ENCODE data around the gene CCDC138. TPM values are rescaled to one million over a fixed set of nuclear protein-coding genes. Genes with fewer than 3 reads are reported as not detected.

Gene CCDC138
- total and polyA plus RNA-seq, 4 donors, result 13.7 to 29.3 (median 17.2) TPM

GRCh38 chr2:108824316-108825070 is 37.9 kb downstream of the CCDC138 start:
- H3K4me3 ChIP-seq (ENCODE audit: low read depth, low read length), result no peak overlapping the region
- H3K4me1 ChIP-seq (ENCODE audit: control insufficient read depth, insufficient read depth, low read length), result no peaks in the 10 kb centered on the region
- 93% methylated on average over 3 of the region's 5 CpGs for WGBS (ENCODE audit: insufficient coverage)
- peaks cover 2% of the 10 kb centered on the region for H3K36me3 ChIP-seq (ENCODE audit: control insufficient read depth, insufficient read depth, low read length)
- H3K27me3 ChIP-seq (ENCODE audit: control insufficient read depth, insufficient read depth, low read length), result no peaks in the 10 kb centered on the region
- H3K27ac ChIP-seq (ENCODE audit: low read depth, low read length), result no peak overlapping the region
- no peak for DNase-seq (ENCODE audit: low read depth in 4 of 6, low spot score in 6 of 6)
- peaks cover under 1% of the 10 kb centered on the region for H3K9me3 ChIP-seq (ENCODE audit: control insufficient read depth, insufficient read depth, low read length)

- no peak for DNase-seq (ENCODE audit: low read depth in 4 of 6, low spot score in 6 of 6)
- Histone ChIP-seq H3K4me3 (ENCODE audit: low read depth, low read length) (no peak overlapping the region), H3K4me1 (ENCODE audit: control insufficient read depth, insufficient read depth, low read length) (no peaks in the 10 kb centered on the region), H3K9me3 (ENCODE audit: control insufficient read depth, insufficient read depth, low read length) (no peaks in the 10 kb centered on the region), H3K27me3 (ENCODE audit: control insufficient read depth, insufficient read depth, low read length) (no peaks in the 10 kb centered on the region), H3K36me3 (ENCODE audit: control insufficient read depth, insufficient read depth, low read length) (peaks cover 2% of the 10 kb centered on the region), H3K27ac (ENCODE audit: low read depth, low read length) (no peak overlapping the region)
- WGBS (ENCODE audit: insufficient coverage), result 88% methylated on average over 1 of the region's 4 CpGs
These were observed 38.7 kb downstream of the CCDC138 start for GRCh38 chr2:108825254-108825653.

- no peak for DNase-seq (ENCODE audit: low read depth in 4 of 6, low spot score in 6 of 6)
- no peaks in the 10 kb centered on the region for H3K27me3 ChIP-seq (ENCODE audit: control insufficient read depth, insufficient read depth, low read length)
- H3K4me3 ChIP-seq (ENCODE audit: low read depth, low read length), result no peak overlapping the region
- 100% methylated on average over 2 of the region's 3 CpGs for WGBS (ENCODE audit: insufficient coverage)
- H3K4me1 ChIP-seq (ENCODE audit: control insufficient read depth, insufficient read depth, low read length), result no peaks in the 10 kb centered on the region
- no peak overlapping the region for H3K27ac ChIP-seq (ENCODE audit: low read depth, low read length)
- H3K36me3 ChIP-seq (ENCODE audit: control insufficient read depth, insufficient read depth, low read length), result peaks cover 2% of the 10 kb centered on the region
- H3K9me3 ChIP-seq (ENCODE audit: control insufficient read depth, insufficient read depth, low read length), result no peaks in the 10 kb centered on the region
These were observed 39.2 kb downstream of the CCDC138 start for GRCh38 chr2:108825736-108826135.

- H3K4me3 ChIP-seq (ENCODE audit: low read depth, low read length), result no peak overlapping the region
- H3K27me3 ChIP-seq (ENCODE audit: control insufficient read depth, insufficient read depth, low read length), result no peaks in the 10 kb centered on the region
- H3K36me3 ChIP-seq (ENCODE audit: control insufficient read depth, insufficient read depth, low read length), result no peaks in the 10 kb centered on the region
- H3K9me3 ChIP-seq (ENCODE audit: control insufficient read depth, insufficient read depth, low read length), result no peaks in the 10 kb centered on the region
- DNase-seq (ENCODE audit: low read depth in 4 of 6, low spot score in 6 of 6), result no peak
- WGBS (ENCODE audit: insufficient coverage), result 92% methylated on average over 1 of the region's 4 CpGs
- H3K4me1 ChIP-seq (ENCODE audit: control insufficient read depth, insufficient read depth, low read length), result no peaks in the 10 kb centered on the region
- H3K27ac ChIP-seq (ENCODE audit: low read depth, low read length), result no peak overlapping the region
These were observed 43.2 kb downstream of the CCDC138 start for GRCh38 chr2:108829578-108830310.

- Histone ChIP-seq H3K27ac (ENCODE audit: low read depth, low read length) (no peak overlapping the region), H3K4me1 (ENCODE audit: control insufficient read depth, insufficient read depth, low read length) (no peaks in the 10 kb centered on the region), H3K4me3 (ENCODE audit: low read depth, low read length) (no peak overlapping the region), H3K36me3 (ENCODE audit: control insufficient read depth, insufficient read depth, low read length) (no peaks in the 10 kb centered on the region), H3K9me3 (ENCODE audit: control insufficient read depth, insufficient read depth, low read length) (no peaks in the 10 kb centered on the region), H3K27me3 (ENCODE audit: control insufficient read depth, insufficient read depth, low read length) (no peaks in the 10 kb centered on the region)
- peak in 1 of 6 donors; percentile 0 for DNase-seq (ENCODE audit: low read depth in 4 of 6, low spot score in 6 of 6)
These were observed 46.6 kb downstream of the CCDC138 start for GRCh38 chr2:108833219-108833618.

GRCh38 chr2:108834620-108835019 is 48.0 kb downstream of the CCDC138 start:
- no peak for DNase-seq (ENCODE audit: low read depth in 4 of 6, low spot score in 6 of 6)
- Histone ChIP-seq H3K27me3 (ENCODE audit: control insufficient read depth, insufficient read depth, low read length) (no peaks in the 10 kb centered on the region), H3K9me3 (ENCODE audit: control insufficient read depth, insufficient read depth, low read length) (no peaks in the 10 kb centered on the region), H3K4me1 (ENCODE audit: control insufficient read depth, insufficient read depth, low read length) (no peaks in the 10 kb centered on the region), H3K36me3 (ENCODE audit: control insufficient read depth, insufficient read depth, low read length) (no peaks in the 10 kb centered on the region), H3K4me3 (ENCODE audit: low read depth, low read length) (no peak overlapping the region), H3K27ac (ENCODE audit: low read depth, low read length) (no peak overlapping the region)
- WGBS (ENCODE audit: insufficient coverage), result 80% methylated on average over 1 of the region's 3 CpGs

- Histone ChIP-seq H3K4me3 (ENCODE audit: low read depth, low read length) (no peak overlapping the region), H3K27ac (ENCODE audit: low read depth, low read length) (no peak overlapping the region), H3K27me3 (ENCODE audit: control insufficient read depth, insufficient read depth, low read length) (no peaks in the 10 kb centered on the region), H3K9me3 (ENCODE audit: control insufficient read depth, insufficient read depth, low read length) (no peaks in the 10 kb centered on the region), H3K4me1 (ENCODE audit: control insufficient read depth, insufficient read depth, low read length) (no peaks in the 10 kb centered on the region), H3K36me3 (ENCODE audit: control insufficient read depth, insufficient read depth, low read length) (no peaks in the 10 kb centered on the region)
- no peak for DNase-seq (ENCODE audit: low read depth in 4 of 6, low spot score in 6 of 6)
- no CpG with 5 or more reads among the region's 1 CpG for WGBS (ENCODE audit: insufficient coverage)
These were observed 48.5 kb downstream of the CCDC138 start for GRCh38 chr2:108835040-108835439.

- no CpG with 5 or more reads among the region's 7 CpGs for WGBS (ENCODE audit: insufficient coverage)
- no peak for DNase-seq (ENCODE audit: low read depth in 4 of 6, low spot score in 6 of 6)
- Histone ChIP-seq H3K36me3 (ENCODE audit: control insufficient read depth, insufficient read depth, low read length) (peaks cover under 1% of the 10 kb centered on the region), H3K9me3 (ENCODE audit: control insufficient read depth, insufficient read depth, low read length) (no peaks in the 10 kb centered on the region), H3K4me1 (ENCODE audit: control insufficient read depth, insufficient read depth, low read length) (no peaks in the 10 kb centered on the region), H3K27me3 (ENCODE audit: control insufficient read depth, insufficient read depth, low read length) (no peaks in the 10 kb centered on the region), H3K4me3 (ENCODE audit: low read depth, low read length) (no peak overlapping the region), H3K27ac (ENCODE audit: low read depth, low read length) (no peak overlapping the region)
These were observed 50.6 kb downstream of the CCDC138 start for GRCh38 chr2:108837198-108837597.

- Histone ChIP-seq H3K4me3 (ENCODE audit: low read depth, low read length) (no peak overlapping the region), H3K27ac (ENCODE audit: low read depth, low read length) (no peak overlapping the region), H3K27me3 (ENCODE audit: control insufficient read depth, insufficient read depth, low read length) (no peaks in the 10 kb centered on the region), H3K9me3 (ENCODE audit: control insufficient read depth, insufficient read depth, low read length) (no peaks in the 10 kb centered on the region), H3K36me3 (ENCODE audit: control insufficient read depth, insufficient read depth, low read length) (peaks cover 3% of the 10 kb centered on the region), H3K4me1 (ENCODE audit: control insufficient read depth, insufficient read depth, low read length) (no peaks in the 10 kb centered on the region)
- DNase-seq (ENCODE audit: low read depth in 4 of 6, low spot score in 6 of 6), result no peak
These were observed 54.9 kb downstream of the CCDC138 start for GRCh38 chr2:108841506-108841905.

GRCh38 chr2:108845923-108846322 is 59.4 kb downstream of the CCDC138 start:
- Histone ChIP-seq H3K9me3 (ENCODE audit: control insufficient read depth, insufficient read depth, low read length) (no peaks in the 10 kb centered on the region), H3K4me1 (ENCODE audit: control insufficient read depth, insufficient read depth, low read length) (no peaks in the 10 kb centered on the region), H3K36me3 (ENCODE audit: control insufficient read depth, insufficient read depth, low read length) (peaks cover 8% of the 10 kb centered on the region), H3K4me3 (ENCODE audit: low read depth, low read length) (no peak overlapping the region), H3K27ac (ENCODE audit: low read depth, low read length) (no peak overlapping the region), H3K27me3 (ENCODE audit: control insufficient read depth, insufficient read depth, low read length) (no peaks in the 10 kb centered on the region)
- DNase-seq (ENCODE audit: low read depth in 4 of 6, low spot score in 6 of 6), result no peak

Measured in spinal cord (tissue), 10 donors.